Dedifferentiated amniotic fluid mesenchymal stem cell (primary cell): ENCODE measurements around the gene ASTN2.
"Not testable (repeated sequence)": the region's sequence is repeated elsewhere in the genome, so short reads cannot be mapped to it uniquely, and the experiment has no call there.

Experiments used
- DNase-seq: peaks from one replicate; pipeline ENCODE4 v3.0.0-alpha.2; 2016; ENCODE audit errors: extremely low spot score

Gene ASTN2

DNA sequence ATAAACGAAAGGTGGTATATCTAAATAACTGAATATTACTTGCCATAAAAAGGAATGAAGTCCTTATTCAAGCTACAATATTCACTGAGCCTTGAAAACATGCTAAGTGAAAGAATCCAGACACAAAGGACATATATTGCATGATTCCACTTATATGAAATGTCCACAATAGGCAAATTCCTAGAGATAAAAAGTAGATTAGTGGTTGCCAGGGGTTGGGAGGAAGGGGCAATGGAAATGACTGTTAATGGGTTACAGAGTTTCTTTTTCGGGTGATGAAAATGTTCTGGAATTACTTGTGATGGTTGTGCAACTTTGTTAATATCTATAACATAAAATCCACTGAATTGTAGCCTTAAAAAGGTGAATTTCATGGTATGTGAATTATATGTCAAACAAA is 954.8 kb downstream of the ASTN2 start:
- DNase-seq: no peak

DNA sequence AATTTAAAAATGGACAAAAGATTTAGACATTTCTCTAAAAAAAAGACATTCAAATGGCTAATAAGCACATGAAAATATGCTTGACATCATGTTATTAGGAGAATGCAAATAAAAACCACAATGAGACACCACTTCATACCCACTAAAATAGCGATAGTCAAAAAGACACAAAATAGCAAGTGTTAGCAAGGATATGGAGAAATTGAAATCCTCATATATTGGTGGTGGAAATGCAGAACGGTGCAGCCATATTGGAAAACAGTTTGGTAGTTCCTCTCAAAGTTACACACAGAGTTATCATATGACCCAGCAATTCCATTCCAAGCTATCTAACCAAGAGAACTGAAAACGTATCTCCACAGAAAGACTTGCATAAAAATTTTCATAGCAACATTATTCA is 955.3 kb downstream of the ASTN2 start:
- no peak for DNase-seq

DNA sequence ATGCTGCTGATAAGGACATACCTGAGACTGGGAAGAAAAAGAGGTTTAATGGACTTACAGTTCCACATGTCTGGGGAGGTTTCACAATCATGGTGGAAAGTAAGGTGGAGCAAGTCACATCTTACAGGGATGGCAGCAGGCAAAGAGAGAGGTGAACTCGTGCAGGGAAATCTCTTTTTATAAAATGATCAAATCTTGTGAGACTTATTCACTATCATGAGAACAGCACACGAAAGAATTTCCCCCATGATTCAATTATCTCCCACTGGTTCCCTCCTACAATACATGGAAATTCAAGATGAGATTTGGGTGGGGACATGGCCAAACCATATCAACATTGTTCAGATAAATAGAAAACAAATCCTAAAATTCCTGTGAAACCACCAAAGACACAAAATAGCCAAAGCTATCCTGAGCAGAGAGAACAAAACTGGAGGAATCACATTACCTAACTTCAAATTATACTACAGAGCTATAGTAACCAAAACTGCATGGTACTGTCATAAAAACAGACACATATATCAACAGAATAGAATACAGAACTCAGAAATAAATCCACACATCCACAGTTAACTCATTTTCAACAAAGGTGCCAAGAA is 958.3 kb downstream of the ASTN2 start:
- no peak for DNase-seq

DNA sequence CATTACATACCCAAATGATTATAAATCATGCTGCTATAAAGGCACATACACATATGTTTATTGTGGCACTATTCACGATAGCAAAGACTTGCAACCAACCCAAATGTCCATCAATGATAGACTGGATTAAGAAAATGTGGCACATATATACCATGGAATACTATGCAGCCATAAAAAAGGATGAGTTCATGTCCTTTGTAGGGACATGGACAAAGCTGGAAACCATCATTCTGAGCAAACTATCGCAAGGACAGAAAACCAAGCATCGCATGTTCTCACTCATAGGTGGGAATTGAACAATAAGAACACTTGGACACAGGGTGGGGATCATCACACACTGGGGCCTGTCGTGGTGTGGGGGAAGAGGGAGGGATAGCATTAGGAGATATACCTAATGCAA is 960.3 kb downstream of the ASTN2 start:
- not testable (repeated sequence) for DNase-seq

- no peak for DNase-seq
Measured at GRCh38 chr9:116453785-116454184, 961.1 kb downstream of the ASTN2 start.

DNA sequence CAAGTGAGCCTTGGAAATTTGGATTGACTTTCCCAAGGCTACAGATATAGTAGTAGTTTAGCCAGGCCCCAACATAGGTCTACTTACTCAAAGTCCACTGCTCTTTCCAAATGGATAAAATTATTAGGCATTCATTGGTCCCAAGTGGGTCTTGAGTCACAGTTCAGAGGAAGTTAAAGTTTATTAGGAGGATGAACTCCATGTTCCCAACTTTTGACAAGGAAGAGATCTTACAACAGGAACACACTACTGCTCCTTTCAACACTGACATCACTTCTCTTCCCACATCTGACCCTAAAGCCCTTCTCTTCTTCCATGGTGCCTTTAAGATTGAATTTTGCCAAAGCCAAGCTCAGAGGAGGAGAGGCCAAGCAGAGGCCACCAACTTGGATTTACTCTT is 962.2 kb downstream of the ASTN2 start:
- no peak for DNase-seq

GRCh38 chr9:116452227-116452626 is 962.6 kb downstream of the ASTN2 start:
- no peak for DNase-seq

DNA sequence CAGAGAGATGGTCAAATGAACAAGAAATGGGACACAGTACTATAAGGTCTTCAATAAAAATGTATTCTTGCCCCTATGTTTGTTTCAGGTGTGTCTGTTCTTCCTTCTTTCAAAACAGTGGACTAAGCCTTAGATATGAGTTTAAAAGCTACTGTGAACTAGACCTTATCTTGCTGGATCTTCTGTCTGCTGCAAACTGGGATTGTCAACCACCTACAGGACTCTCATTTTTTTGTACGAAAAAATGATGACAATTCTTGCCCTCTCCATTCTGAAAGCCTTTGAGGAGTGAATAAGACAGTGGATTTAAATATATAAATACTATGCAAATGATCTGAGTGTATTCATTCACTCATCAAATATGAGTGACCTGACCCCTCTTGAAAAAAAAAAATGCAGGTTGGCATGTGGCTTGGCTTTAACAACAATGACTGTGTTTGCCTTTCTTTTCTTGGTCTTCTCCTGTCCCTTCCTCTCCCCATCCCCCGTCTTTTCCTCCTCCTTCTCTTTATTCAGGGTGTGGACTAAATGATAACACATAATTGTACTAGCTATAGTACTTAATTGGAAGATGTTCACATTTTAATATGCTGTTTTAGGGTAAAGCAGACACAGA is 963.2 kb downstream of the ASTN2 start:
- DNase-seq: no peak

DNA sequence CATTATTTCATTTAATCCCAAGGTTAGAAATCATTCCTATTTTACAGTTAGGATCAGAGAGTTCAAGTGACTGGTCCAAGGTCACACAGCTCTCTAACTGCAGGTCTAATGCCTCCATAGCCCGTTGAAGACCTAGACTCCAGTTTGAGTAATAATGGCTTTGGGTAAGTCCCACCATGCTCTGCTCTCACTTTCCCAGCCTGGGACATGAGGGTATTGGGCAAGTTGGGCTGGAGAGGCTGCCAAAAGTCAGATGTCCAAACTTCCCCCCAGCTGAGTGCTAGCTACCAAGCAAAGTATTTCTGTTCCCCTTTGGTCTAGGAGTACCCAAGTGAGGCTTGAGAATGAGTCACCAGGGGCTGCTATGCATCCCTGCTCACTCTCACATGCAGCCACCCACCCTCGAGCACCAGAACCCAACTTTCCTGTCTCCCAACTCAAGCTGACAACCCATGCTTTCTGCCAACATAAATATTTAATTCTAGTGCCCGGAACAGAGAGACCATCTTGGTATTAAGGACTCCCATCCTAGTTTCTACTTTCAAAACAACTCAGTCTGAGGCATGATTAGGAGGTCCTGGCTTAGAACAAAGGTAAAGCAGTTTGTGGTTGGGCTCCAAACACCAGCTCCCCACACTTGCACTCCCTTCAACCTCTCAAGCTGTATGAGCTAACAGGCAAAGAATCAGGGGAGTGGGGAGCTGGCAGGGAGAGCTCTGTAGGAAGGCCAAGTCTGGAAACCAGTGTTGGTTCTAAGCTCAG is 964.3 kb downstream of the ASTN2 start:
- peak; percentile 23 for DNase-seq

GRCh38 chr9:116449949-116450348 is 964.9 kb downstream of the ASTN2 start:
- no peak for DNase-seq

- DNase-seq: no peak
Measured at GRCh38 chr9:116448431-116448830, 966.4 kb downstream of the ASTN2 start.

- no peak for DNase-seq
Measured at GRCh38 chr9:116447934-116448333, 966.9 kb downstream of the ASTN2 start.

DNA sequence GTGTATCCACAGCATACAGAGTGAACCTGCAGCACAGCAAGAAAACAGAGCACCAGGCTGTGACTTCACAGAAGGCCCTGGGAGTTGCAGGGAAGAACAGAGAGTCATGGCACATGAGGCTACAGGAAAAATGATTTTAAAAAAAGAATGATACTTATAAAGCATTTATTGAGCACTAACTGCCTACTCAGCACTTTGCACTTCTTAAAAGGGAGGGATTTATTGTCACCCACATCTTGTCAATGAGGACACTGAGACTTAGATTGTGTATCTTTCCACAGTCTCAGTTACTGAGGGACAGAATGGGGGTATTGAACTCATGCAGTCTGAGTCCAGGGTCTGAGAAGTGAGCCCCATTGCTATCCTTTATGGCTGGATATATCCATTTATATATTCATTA is 972.3 kb downstream of the ASTN2 start:
- no peak for DNase-seq

DNA sequence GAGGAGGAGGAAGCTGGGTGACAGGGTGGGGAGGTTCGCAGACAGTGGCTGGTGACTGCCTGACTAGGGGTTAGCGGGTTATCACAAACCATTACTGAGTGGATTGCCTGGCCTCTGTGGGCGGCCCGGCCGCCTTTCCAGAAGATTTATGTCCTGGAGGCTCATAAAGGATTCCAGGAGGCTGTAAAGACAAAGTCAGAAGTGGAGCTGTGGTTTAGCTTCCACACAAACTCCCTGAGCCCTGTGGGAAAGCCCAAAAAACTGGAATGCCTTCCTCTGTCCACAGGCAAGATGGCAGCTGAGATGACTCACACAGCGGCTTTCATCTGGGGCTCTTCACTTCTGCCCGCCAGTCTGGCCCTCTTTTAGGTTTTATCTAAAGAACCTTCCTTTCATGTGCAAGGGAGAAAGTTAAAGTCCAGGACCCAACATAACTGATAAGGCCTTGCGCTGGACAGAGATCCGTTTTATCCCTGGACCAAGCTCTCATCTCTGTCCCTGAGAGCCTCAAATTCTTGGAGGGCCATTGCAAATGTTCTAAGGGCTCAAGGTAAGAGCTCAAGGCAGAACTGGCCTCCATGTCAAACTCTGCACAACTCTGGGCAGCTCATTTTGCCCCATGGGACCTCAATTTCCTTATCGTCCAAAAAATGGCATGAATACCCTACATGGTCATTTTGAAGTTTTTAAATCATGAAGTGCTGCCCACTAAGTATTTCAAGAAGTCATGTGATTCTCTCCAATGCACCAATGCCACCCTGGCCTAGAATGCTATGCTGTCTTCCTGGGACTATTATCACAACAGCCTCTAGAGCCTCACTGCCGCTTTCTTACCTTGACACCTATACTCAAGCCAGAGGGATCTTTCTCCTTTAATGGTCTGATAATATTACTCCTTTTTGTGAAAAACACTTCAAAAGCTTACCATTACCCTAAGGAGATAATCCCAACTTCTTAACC is 977.2 kb downstream of the ASTN2 start:
- no peak for DNase-seq

DNA sequence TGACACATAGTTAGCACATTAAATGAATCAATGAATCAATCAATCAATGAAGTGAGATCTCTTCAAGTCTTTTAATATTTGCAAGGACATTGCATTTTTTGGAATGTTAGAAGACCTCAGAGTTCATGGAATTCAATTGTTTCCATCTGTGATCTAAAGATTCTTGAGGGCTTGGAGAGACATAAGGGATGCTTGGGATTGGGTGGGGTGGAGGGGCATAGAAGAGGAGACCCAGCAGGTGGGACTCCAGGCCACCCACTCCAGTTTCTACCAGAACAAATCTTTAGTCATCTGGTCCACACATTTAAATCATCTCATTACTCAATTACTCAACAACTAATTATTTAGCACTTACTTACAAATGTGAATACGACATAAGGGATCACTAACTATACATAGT is 978.7 kb downstream of the ASTN2 start:
- DNase-seq: no peak

GRCh38 chr9:116435706-116436105 is 979.2 kb downstream of the ASTN2 start:
- DNase-seq: no peak

DNA sequence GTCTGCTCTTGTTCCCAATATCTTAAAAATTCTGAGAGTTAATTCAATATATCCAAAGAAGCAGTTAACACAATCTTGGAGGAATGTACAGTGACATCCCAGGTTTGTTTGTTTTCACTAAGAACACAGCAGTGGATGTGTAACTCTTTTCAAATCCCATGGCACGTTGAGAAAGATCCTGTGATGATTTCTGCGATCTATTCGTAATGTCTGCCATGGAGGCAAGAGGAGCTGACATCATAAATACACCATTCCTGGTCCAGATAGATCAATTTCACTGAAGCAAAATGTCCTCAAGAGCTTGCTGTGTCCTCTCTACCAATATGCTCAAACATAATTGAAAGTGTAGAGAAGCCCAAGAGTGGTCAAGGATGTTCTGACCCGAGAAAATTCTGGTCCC is 980.5 kb downstream of the ASTN2 start:
- no peak for DNase-seq

- DNase-seq: no peak
Measured at GRCh38 chr9:116432051-116432450, 982.8 kb downstream of the ASTN2 start.

GRCh38 chr9:116430849-116431248 is 984.0 kb downstream of the ASTN2 start:
- DNase-seq: no peak

GRCh38 chr9:116425244-116425643 is 989.6 kb downstream of the ASTN2 start:
- DNase-seq: no peak

- no peak for DNase-seq
Measured at GRCh38 chr9:116423149-116423548, 991.7 kb downstream of the ASTN2 start.
